Hepatocyte (in vitro differentiated cells): ENCODE data around the gene VOPP1.

Experiments used
- CTCF ChIP-seq: fragments of 200-600 bp; sonication (generic); IDR thresholded peaks from 2 replicates; pipeline ENCODE4 v1.5.1; 2016; ENCODE audit warnings: antibody characterized with exemption, mild to moderate bottlenecking; ENCODE audit not compliant: poor library complexity
- EZH2 ChIP-seq: fragments of 200-600 bp; sonication (generic); IDR thresholded peaks from 2 replicates; pipeline ENCODE4 v1.6.1; 2016; ENCODE audit warnings: antibody characterized with exemption, mild to moderate bottlenecking, borderline replicate concordance
- EZH2phosphoT487 ChIP-seq: fragments of 200-600 bp; sonication (generic); IDR thresholded peaks from one replicate; pipeline ENCODE4 v1.6.1; 2018; ENCODE audit warnings: antibody characterized with exemption, mild to moderate bottlenecking, low read depth, moderate library complexity; ENCODE audit not compliant: unreplicated experiment, severe bottlenecking

- TF ChIP-seq CTCF (no peak), EZH2phosphoT487 (no peak), EZH2 (no peak)
Measured at GRCh38 chr7:55572378-55573233, at the start of gene VOPP1.
